WERI-Rb-1 (cell line): ENCODE measurements around the gene RDH14.

ENCODE experiments used
- DNase-seq: peaks from one replicate; pipeline ENCODE4 v3.0.0-alpha.2; 2020
- H3K27ac ChIP-seq: fragments of 250-450 bp; sonication (Bioruptor Pico); 2 replicates; pipeline ENCODE4 v1.5.1; 2020; ENCODE audit warnings: mild to moderate bottlenecking, moderate library complexity
- H3K27me3 ChIP-seq: fragments of 250-450 bp; sonication (Bioruptor Pico); 2 replicates; pipeline ENCODE4 v1.5.1; 2021; ENCODE audit warnings: mild to moderate bottlenecking, low read depth, moderate library complexity; ENCODE audit not compliant: insufficient read depth, severe bottlenecking
- H3K36me3 ChIP-seq: fragments of 250-450 bp; sonication (Bioruptor Pico); 2 replicates; pipeline ENCODE4 v1.5.1; 2020; ENCODE audit warnings: mild to moderate bottlenecking, moderate library complexity
- H3K4me3 ChIP-seq: 2 replicates; pipeline ENCODE4 v1.5.1; 2011; ENCODE audit warnings: low read depth, mild to moderate bottlenecking, control low read depth, low read length
- H3K9me3 ChIP-seq: fragments of 250-450 bp; sonication (Bioruptor Pico); 2 replicates; pipeline ENCODE4 v1.5.1; 2021; ENCODE audit warnings: mild to moderate bottlenecking, moderate library complexity; ENCODE audit not compliant: severe bottlenecking
- CTCF ChIP-seq: IDR thresholded peaks from 2 replicates; pipeline ENCODE4 v1.5.1; 2011; ENCODE audit warnings: low read depth, mild to moderate bottlenecking, control low read depth, inconsistent platforms, low read length

Gene RDH14, protein sequence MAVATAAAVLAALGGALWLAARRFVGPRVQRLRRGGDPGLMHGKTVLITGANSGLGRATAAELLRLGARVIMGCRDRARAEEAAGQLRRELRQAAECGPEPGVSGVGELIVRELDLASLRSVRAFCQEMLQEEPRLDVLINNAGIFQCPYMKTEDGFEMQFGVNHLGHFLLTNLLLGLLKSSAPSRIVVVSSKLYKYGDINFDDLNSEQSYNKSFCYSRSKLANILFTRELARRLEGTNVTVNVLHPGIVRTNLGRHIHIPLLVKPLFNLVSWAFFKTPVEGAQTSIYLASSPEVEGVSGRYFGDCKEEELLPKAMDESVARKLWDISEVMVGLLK

GRCh38 chr2:18560031-18560796 lies at the start of gene RDH14:
Gene RDH14, minus strand, starts transcription at chr2:18560653. Its CDS starts 81 bp downstream, at chr2:18560572.
- DNase-seq, result peak; percentile 99
- no peak for TF ChIP-seq CTCF
- H3K4me3 ChIP-seq, result peak within 1 kb of the TSS; percentile 71
- H3K27me3 ChIP-seq, result no peaks in the 10 kb centered on the region
- peaks cover 6% of the 10 kb centered on the region for H3K36me3 ChIP-seq
- peak within 1 kb of the TSS; percentile 85 for H3K27ac ChIP-seq
- no peaks in the 10 kb centered on the region for H3K9me3 ChIP-seq

DNA sequence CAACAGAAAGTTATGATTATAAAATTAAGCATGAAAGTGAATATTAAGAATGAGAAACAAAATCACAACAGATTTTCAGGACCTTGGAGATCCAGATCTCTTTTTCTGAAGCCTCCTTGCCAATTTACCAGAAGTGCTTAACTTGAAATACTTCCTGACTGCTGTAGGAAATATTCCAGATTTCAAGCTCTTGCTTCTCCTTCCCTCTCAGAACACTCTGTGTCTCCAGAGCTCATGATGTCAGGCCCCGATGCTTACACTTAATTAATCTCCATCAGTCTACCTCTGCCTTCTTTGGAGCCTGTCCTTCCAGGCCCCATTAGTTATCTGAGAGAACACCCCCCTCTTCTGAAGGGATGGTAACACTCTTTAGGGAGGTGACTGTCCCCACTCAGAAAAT lies 49.6 kb upstream of the RDH14 start:
- TF ChIP-seq CTCF, result no peak
- no peaks in the 10 kb centered on the region for H3K36me3 ChIP-seq
- H3K27me3 ChIP-seq, result peaks cover 23% of the 10 kb centered on the region
- H3K4me3 ChIP-seq, result no peak overlapping the region
- no peak overlapping the region for H3K27ac ChIP-seq
- no peak for DNase-seq
- H3K9me3 ChIP-seq, result no peaks in the 10 kb centered on the region

GRCh38 chr2:18605115-18605514 lies 44.7 kb upstream of the RDH14 start:
- no peak for TF ChIP-seq CTCF
- no peak for DNase-seq

DNA sequence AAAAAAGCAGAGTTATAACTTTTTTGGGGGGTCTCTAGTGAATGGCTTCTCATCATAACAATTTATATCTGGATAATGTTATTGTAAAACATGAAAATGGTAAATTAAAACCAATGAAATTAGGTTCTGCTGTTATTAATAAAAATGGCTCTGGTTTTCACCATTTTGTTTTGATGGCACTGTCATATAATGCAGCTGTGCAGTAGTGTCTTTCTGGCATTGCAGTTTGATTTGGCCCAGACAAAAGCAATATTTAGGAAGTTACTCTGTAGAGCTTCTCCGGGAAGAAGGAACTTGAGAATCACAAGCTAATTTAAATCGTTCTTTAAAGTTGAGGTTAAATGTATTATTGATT lies 44.1 kb upstream of the RDH14 start:
- TF ChIP-seq CTCF, result no peak
- Histone ChIP-seq H3K36me3 (no peaks in the 10 kb centered on the region), H3K27ac (no peak overlapping the region), H3K4me3 (no peak overlapping the region), H3K27me3 (peaks cover 37% of the 10 kb centered on the region), H3K9me3 (no peaks in the 10 kb centered on the region)
- no peak for DNase-seq

More at GRCh38 chr2:18605115-18605514, 44.7 kb upstream of the RDH14 start:
- Histone ChIP-seq H3K4me3 (no peak overlapping the region), H3K36me3 (no peaks in the 10 kb centered on the region), H3K9me3 (no peaks in the 10 kb centered on the region), H3K27ac (no peak overlapping the region), H3K27me3 (peaks cover 36% of the 10 kb centered on the region)

DNA sequence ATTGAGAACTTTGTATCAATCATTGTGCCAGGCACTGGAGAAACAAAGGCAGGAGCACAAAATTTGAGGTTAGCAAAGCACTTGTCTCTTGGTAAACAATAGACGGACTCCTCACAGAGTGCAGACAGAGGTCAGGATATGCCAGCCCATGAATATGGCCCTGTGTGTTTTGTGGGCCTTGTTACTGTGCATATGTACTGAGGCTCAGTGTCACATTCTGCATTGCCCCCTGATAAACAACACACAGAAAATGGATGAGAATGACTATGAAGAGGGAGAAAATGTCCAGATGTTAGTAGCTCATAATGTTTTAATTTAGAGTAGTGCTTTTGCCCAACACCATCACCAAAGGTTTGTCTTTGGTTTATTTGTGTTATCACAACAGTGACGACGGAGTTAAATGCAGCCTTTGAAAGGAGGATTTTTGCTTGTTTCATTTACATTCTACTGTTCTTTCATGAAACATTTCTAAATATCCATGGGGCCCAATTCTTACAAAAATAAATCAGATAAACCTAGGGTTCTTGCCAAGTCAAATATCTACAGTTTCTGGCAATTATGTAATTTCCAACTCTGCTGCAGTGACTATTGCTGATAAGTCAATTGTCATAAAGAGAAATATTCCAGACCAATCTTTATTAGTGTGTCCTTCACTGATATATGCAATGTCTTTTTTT lies 43.5 kb upstream of the RDH14 start:
- TF ChIP-seq CTCF, result no peak
- no peak overlapping the region for H3K4me3 ChIP-seq

More for the DNA sequence above, 43.5 kb upstream of the RDH14 start:
- H3K27me3 ChIP-seq, result peaks cover 37% of the 10 kb centered on the region
- no peaks in the 10 kb centered on the region for H3K36me3 ChIP-seq
- no peak for DNase-seq
- H3K9me3 ChIP-seq, result no peaks in the 10 kb centered on the region
- H3K27ac ChIP-seq, result no peak overlapping the region
